GM10248 (cell line): ENCODE results near the gene TMEM272.

ENCODE experiments used
- CTCF ChIA-PET: fragments of 300-600 bp; sonication (Branson Sonifier 250); formaldehyde crosslinking; extraction: SDS; loops from one replicate; lab custom pipeline; 2021; ENCODE audit warnings: antibody characterized with exemption; lab: Yijun Ruan, JAX
- POLR2A ChIA-PET: fragments of 350-650 bp; sonication (Branson Sonifier 250); formaldehyde crosslinking; extraction: SDS; loops from one replicate; lab custom pipeline; 2020; ENCODE audit warnings: antibody characterized with exemption; lab: Yijun Ruan, JAX
- DNase-seq: peaks from one replicate; pipeline ENCODE4 v3.0.0; 2012; ENCODE audit errors: extremely low spot score
- CTCF ChIP-seq: IDR thresholded peaks from 2 replicates; pipeline ENCODE4 v1.5.1; 2012; ENCODE audit warnings: mild to moderate bottlenecking, low read depth; ENCODE audit errors: extremely low read depth, missing control alignments, control extremely low read depth

TMEM272 gene

GRCh38 chr13:51882570-51883225 lies 37.7 kb upstream of the TMEM272 start:
- ChIA-PET POLR2A (no interaction called here), CTCF (interaction anchor here (1.2 to 1.6 kb wide), 2 partner anchors 14 to 39 kb away, joined by 3 to 6 read pairs; no protein-coding TSS in a partner anchor)
- TF ChIP-seq CTCF = no peak
- DNase-seq = no peak

GRCh38 chr13:51881296-51881695 lies 36.3 kb upstream of the TMEM272 start:
- POLR2A ChIA-PET = no interaction called here
- no peak for TF ChIP-seq CTCF
- CTCF ChIA-PET = interaction anchor here (1.0 to 1.6 kb wide), 4 partner anchors 13 to 570 kb away, joined by 3 to 6 read pairs (median 4); no protein-coding TSS in a partner anchor
- DNase-seq = no peak

- no peak for TF ChIP-seq CTCF
- DNase-seq = no peak
- POLR2A ChIA-PET = no interaction called here
- CTCF ChIA-PET = no interaction called here
Observed at GRCh38 chr13:51879133-51879532, 34.2 kb upstream of the TMEM272 start.

- ChIA-PET POLR2A (no interaction called here), CTCF (interaction anchor here (0.9 to 1.4 kb wide), 3 partner anchors 10 to 253 kb away, joined by 3 read pairs; no protein-coding TSS in a partner anchor)
- no peak for TF ChIP-seq CTCF
- no peak for DNase-seq
Observed at GRCh38 chr13:51874651-51875050, 29.7 kb upstream of the TMEM272 start.

GRCh38 chr13:51873837-51874236 lies 28.9 kb upstream of the TMEM272 start:
- CTCF ChIA-PET = interaction anchor here (0.9 to 1.4 kb wide), 2 partner anchors 9 to 24 kb away, joined by 3 read pairs; no protein-coding TSS in a partner anchor
- no peak for DNase-seq
- POLR2A ChIA-PET = no interaction called here
- TF ChIP-seq CTCF = no peak

GRCh38 chr13:51873117-51873798 lies 28.3 kb upstream of the TMEM272 start:
- TF ChIP-seq CTCF = no peak
- POLR2A ChIA-PET = no interaction called here
- DNase-seq = no peak
- CTCF ChIA-PET = interaction anchor here (1.4 kb wide), 1 partner anchor 23 kb away, joined by 3 read pairs; no protein-coding TSS in a partner anchor
